Ovary (tissue), 9 donors: Measurements from ENCODE around the gene PDE4DIP. TPM values are rescaled to one million over a fixed set of nuclear protein-coding genes. Genes with fewer than 3 reads are reported as not detected.
"Not testable (repeated sequence)": the region's sequence is repeated elsewhere in the genome, so short reads cannot be mapped to it uniquely, and the experiment has no call there.

Experiments used
- DNase-seq, 5 donors: peaks; one replicate each; pipeline ENCODE4 v3.0.0-alpha.2; 2019 to 2020
- H3K27ac ChIP-seq, 2 donors: fragments of 200-600 bp; one replicate each; pipeline versions ENCODE4 v1.5.1 to v1.8.0; 2019 to 2022
- H3K27me3 ChIP-seq: fragments of 200-600 bp; one replicate; pipeline ENCODE4 v1.8.0; 2022
- H3K36me3 ChIP-seq: fragments of 200-600 bp; sonication (generic); one replicate; pipeline ENCODE4 v1.5.1; 2019
- H3K4me1 ChIP-seq: one replicate; pipeline ENCODE4 v1.8.1; 2013; ENCODE audit warnings: mild to moderate bottlenecking, moderate library complexity; ENCODE audit not compliant: insufficient read depth
- H3K4me3 ChIP-seq: fragments of 200-600 bp; sonication (generic); one replicate; pipeline ENCODE4 v1.5.1; 2017
- H3K9me3 ChIP-seq, 2 donors: fragments of 200-600 bp in 1 of 2; sonication (generic) in 1 of 2; one replicate each; pipeline versions ENCODE4 v1.5.1 to v1.8.1; 2013 to 2019; ENCODE audit warnings: mild to moderate bottlenecking in 1 of 2, moderate library complexity in 1 of 2
- WGBS, 3 donors: extraction: QIAGEN DNeasy Blood & Tissue Kit in 1 of 3; methylation state at CpG; one replicate each; pipeline versions ENCODE4 v1.1.5 to v1.1.7; 2013 to 2017; 5-methylcytosine and 5-hydroxymethylcytosine counted together
- intact Hi-C, 4 donors: fragments of 100-400 bp; cut with DNase I; formaldehyde crosslinking; loops; one replicate each; pipeline versions ENCODE4 v1.11.0 to v1.15.1; 2022 to 2023
- polyA plus RNA-seq, 2 donors: library from polyadenylated mRNA; stranded (reverse); fragments of 200-250 nt in 1 of 2; fragments of 350-450 nt in 1 of 2; fragmentation: Illumina TruSeq in 1 of 2; extraction: RNeasy Lipid Tissue Mini Kit (QIAGEN cat#74804) in 1 of 2; gene quantifications; one replicate each; pipeline ENCODE4 v1.2.3, GENCODE V29; 2013 to 2014
- total RNA-seq, 7 donors: library from RNA; depleted of rRNA in 2 of 7; stranded (reverse); fragments of >200 nt in 2 of 7; fragmentation: NEBNext Ultra II Directional in 3 of 7; extraction: Animal tissue kit (Norgen Biotek cat#: 25700) in 3 of 7; gene quantifications; one replicate each; pipeline versions ENCODE4 v1.1.0 to v1.2.4, GENCODE V29; 2016 to 2023
- donor health status: DM: no; HTN: no; CAD: no; lungs with moderate emphysema.
- donor health status: DM: no; HTN: no; CAD: no.
- donor health status: Bipolar disorder and iron deficiency.
- donor health status: DM: yes; HTN: yes; CAD: no.
- donor health status: DM: no; HTN: no; CAD: no.
- donor health status: DM: yes; HTN: yes; CAD: no.

The PDE4DIP gene
- total and polyA plus RNA-seq, 9 donors: 5.8 to 44.5 (median 24.0) TPM

DNA sequence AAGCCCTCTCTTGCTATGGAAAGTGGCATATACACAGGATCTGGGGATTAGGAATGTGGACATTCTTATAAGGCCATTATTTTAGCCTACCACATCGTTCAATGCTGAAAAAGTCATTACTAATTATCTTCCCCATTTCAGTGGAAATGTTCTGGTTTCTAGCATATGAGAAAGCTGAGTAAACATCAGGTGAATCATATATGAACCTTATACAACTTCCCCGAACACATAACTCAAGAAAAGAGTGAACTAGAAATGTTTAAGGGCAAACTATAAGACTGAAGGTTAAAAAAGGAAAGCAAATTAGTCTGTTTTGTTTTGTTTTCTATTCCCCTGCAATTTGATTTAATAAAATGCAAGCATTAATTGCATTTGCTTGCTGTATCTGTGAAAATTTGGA, 6.1 kb downstream of the PDE4DIP start:
- H3K4me1 ChIP-seq, H3K27ac ChIP-seq, H3K4me3 ChIP-seq, H3K9me3 ChIP-seq, H3K36me3 ChIP-seq, intact Hi-C loops, H3K27me3 ChIP-seq, DNase-seq: not testable (repeated sequence)
- WGBS, 3 donors: no CpG with 5 or more reads among the region's 2 CpGs

DNA sequence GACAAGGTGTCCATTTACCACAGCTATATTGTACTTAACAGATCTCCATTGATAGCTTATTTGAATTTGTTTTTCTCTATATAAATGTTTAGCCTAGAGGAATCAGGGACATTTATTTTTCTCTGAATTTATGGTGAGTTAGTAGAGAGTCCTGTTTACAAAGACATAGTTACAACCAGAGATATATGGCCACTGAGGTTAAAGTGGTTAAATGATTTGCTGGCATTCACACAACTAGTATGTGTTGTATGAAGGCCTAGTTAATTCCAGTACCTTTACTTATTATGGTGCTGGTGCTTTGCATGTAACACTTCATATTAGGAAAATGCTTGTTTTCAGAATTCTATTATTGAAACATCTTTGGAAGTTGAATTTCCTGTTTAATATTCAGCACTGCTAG, 6.6 kb downstream of the PDE4DIP start:
- H3K4me1 ChIP-seq, intact Hi-C loops, H3K27ac ChIP-seq, DNase-seq, H3K4me3 ChIP-seq, H3K9me3 ChIP-seq, H3K27me3 ChIP-seq, H3K36me3 ChIP-seq: not testable (repeated sequence)

DNA sequence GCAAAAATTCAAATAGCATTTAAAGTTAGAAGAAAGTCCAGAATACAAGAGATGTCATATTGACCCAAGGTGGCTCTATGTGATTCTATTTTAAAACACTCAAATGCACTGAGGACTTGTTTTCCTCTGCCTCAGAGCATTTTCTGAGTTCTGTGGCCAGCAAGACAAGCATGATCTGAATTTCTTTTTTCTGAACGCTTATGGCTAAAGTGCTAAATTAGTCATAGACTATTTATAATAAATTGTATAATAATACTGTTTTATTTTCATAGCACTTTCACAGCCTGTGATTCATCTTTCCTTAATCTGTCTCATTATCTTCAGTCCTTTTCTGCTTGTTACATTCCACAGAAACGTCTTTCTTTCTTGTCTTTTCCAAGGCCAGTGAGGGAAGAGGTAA, 7.5 kb downstream of the PDE4DIP start:
- H3K4me1 ChIP-seq, DNase-seq, intact Hi-C loops, H3K4me3 ChIP-seq, H3K27ac ChIP-seq, H3K36me3 ChIP-seq, H3K9me3 ChIP-seq, H3K27me3 ChIP-seq: not testable (repeated sequence)
- WGBS, 3 donors: no CpG with 5 or more reads among the region's 2 CpGs

DNA sequence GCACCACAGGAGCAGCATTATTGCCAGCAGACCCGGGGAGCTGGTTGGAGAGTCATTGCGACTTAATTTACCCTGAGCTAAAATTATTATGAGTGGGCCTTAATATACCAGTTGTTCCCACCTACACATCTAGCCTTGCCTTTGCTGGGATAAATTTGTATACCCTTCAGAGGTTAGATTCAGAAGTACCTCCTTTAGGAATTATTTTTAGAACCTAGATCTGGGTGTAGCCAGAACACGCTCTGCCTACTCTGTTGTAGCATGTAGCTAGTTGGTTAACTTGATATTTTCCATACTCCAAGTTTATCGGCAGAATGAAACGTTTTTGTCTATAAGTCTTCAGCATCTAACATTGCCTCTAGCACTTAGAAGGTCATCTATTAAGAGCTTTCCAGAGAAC, 9.1 kb downstream of the PDE4DIP start:
- H3K4me1 ChIP-seq, H3K4me3 ChIP-seq, DNase-seq, H3K27me3 ChIP-seq, H3K27ac ChIP-seq, H3K36me3 ChIP-seq, intact Hi-C loops, H3K9me3 ChIP-seq: not testable (repeated sequence)
- no CpG with 5 or more reads among the region's 5 CpGs for WGBS, 3 donors

DNA sequence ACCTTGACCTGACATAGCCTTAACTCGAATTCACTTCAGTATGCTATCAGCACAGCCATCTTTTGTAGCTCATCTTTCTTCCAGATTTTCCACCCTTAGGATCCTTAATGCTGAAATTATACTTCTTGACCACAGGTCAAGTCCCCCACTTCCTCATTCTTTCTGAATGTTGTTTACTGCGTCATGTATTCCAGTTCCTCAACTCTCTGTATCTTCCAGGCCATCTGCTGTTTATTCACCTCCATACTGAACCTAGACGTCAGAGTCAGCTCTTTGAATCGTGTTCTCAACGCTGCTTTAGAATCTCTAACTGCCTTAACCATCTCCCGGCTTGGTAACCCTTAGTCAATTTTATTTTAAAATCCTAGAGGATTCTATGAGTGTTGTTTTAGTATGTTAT, 9.8 kb downstream of the PDE4DIP start:
- WGBS, 3 donors: no CpG with 5 or more reads among the region's 6 CpGs
- H3K4me3 ChIP-seq, H3K27me3 ChIP-seq, intact Hi-C loops, H3K36me3 ChIP-seq, H3K4me1 ChIP-seq, H3K27ac ChIP-seq, DNase-seq, H3K9me3 ChIP-seq: not testable (repeated sequence)

DNA sequence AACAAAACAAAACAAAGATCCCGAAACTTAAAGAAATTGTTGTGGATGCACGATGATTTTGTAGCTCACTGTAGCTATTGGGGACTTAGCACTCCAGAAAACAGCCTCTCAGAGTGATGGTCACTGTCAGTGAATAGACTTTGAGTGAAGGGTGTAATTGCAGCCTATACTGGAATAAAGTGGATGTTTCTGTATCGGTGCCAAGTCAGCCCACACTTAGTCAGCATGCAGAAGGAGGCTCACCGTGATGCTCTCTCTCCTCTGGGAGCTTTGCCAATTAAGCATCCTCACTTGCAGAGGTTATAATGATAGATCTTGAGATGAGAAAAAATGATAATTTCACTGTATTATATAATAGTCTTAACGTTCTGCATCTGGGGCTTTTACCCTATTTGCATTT, 11.1 kb downstream of the PDE4DIP start:
- no CpG with 5 or more reads among the region's 5 CpGs for WGBS, 3 donors
- H3K27ac ChIP-seq, H3K9me3 ChIP-seq, DNase-seq, H3K4me3 ChIP-seq, H3K4me1 ChIP-seq, H3K36me3 ChIP-seq, H3K27me3 ChIP-seq, intact Hi-C loops: not testable (repeated sequence)

DNA sequence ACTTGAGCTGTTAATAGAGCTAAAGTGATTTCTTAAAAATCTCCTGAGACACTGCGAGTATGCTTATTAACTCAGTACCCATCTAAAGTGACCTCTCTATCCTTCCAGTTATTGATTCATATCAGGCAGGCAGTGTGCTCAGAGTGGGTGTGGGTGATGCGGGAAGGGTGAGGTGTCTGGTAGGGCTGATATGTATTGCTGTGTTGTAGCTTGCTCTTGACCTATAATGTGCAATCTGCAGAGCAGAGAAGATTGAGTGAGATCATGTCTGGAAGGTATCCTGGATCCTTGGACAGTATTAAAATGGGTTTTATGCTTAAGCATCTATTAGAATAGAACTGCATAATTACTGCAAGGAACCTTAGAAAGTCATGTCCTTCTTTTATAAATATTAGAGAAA, 15.8 kb downstream of the PDE4DIP start:
- intact Hi-C loops, H3K4me3 ChIP-seq, H3K4me1 ChIP-seq, H3K27ac ChIP-seq, H3K36me3 ChIP-seq, DNase-seq, H3K9me3 ChIP-seq, H3K27me3 ChIP-seq: not testable (repeated sequence)
- no CpG with 5 or more reads among the region's 2 CpGs for WGBS, 3 donors

DNA sequence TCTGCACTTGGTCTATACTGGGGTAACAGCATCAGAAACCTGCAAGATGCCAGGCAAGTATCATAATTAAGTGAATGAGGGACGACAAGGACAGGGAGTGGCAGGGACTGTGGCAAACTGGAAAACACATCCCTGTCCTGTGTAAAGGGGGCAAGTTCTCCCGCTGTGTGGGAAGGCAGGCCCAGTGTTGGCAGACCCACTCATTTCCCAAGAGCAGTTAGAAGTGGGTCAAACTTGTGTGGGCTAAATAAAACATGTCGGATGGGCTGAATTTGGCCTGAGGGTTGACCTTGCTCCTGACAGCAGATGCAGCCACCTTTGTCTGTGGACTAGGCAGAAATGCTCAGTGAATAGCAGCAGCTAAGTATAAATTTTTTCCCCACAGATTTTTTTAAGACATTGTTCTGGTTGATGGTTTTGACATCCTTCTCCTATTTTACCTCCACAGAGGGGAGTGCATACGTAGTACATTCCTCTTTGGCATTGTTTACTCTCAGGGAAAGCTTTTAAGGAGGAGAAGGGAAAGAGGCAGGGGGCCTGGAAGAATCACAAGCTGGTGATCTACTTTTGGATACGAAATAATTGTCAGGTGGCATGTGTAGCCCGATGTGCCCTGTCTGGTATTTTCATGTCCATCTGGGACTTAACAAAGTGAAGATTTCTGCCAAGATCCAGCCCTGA, 16.5 kb downstream of the PDE4DIP start:
- intact Hi-C loops, H3K36me3 ChIP-seq, H3K9me3 ChIP-seq, DNase-seq, H3K27me3 ChIP-seq, H3K4me3 ChIP-seq, H3K27ac ChIP-seq, H3K4me1 ChIP-seq: not testable (repeated sequence)
- no CpG with 5 or more reads among the region's 6 CpGs for WGBS, 3 donors

DNA sequence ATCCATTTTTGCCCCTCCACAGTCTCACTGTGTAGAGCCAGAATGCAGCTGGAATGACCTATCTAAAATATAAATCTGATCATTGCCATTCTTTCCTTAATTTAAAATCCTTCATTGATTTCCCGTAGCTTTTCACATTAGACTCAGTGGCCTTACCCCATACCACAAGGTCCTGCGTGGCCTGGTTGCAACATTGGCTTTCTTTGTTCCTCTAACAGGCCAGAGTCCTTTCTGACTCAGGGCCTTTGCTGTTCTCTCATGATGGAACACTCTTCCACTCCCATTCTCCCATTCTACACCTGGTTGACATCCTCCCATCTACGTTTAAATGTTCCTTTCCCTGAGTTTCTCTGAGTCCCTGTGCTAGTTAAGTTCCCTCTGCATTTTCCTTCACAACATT, 18.4 kb downstream of the PDE4DIP start:
- H3K9me3 ChIP-seq, H3K27ac ChIP-seq, DNase-seq, H3K4me1 ChIP-seq, intact Hi-C loops, H3K36me3 ChIP-seq, H3K4me3 ChIP-seq, H3K27me3 ChIP-seq: not testable (repeated sequence)
- no CpG with 5 or more reads among the region's 3 CpGs for WGBS, 3 donors

DNA sequence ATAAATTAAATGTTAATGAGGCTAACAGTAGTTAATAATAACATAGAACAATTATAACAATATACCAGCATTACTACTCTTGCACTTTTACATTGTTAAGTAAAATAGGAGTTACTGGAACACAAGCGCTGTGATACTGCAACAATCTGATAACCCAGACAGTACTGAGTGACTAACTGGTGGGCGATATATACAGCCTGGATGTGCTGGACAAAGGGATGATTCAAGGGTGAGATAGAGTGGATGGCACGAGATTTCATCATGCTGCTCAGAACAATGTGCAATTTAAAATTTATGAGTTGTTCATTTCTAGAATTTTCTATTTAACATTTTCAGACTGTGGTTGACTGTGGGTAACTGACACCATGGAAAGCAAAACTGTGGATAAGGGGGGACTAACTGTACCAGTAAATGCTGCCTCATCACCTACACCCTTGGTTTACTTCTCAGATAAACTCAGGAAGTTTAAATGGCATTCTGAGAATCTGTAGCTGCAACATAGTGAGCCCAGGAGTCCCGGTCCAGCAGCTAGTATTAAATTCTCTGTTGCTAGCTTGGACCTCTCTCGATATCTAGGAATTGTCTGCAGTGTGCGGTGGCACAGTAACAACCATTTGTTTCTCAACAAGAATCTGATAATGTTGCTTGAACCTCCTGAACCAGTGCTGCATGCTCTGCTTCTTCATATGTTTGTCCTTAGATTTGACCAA, 24.9 kb downstream of the PDE4DIP start:
- WGBS, 3 donors: no CpG with 5 or more reads among the region's 6 CpGs
- H3K9me3 ChIP-seq, H3K4me3 ChIP-seq, H3K36me3 ChIP-seq, H3K27me3 ChIP-seq, intact Hi-C loops, H3K27ac ChIP-seq, DNase-seq, H3K4me1 ChIP-seq: not testable (repeated sequence)

DNA sequence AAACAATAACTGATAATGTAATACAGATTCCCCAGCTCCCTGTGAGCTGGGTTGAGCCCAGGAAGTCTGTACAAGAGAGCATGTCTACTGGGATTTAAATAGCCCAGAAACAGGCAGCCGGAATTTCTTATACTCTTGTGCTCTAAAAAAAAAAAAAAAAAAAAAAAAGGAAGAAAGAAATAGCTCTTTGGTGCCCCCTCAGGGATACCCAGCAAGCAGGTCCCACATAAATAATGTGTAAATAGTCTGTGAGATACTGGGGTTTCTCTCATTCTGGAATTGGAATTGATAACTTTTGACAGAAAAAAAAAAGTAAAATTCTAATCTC, 25.4 kb downstream of the PDE4DIP start:
- WGBS, 3 donors: 0 to 30% (median 14%) methylated on average over 1 of the region's 1 CpG

DNA sequence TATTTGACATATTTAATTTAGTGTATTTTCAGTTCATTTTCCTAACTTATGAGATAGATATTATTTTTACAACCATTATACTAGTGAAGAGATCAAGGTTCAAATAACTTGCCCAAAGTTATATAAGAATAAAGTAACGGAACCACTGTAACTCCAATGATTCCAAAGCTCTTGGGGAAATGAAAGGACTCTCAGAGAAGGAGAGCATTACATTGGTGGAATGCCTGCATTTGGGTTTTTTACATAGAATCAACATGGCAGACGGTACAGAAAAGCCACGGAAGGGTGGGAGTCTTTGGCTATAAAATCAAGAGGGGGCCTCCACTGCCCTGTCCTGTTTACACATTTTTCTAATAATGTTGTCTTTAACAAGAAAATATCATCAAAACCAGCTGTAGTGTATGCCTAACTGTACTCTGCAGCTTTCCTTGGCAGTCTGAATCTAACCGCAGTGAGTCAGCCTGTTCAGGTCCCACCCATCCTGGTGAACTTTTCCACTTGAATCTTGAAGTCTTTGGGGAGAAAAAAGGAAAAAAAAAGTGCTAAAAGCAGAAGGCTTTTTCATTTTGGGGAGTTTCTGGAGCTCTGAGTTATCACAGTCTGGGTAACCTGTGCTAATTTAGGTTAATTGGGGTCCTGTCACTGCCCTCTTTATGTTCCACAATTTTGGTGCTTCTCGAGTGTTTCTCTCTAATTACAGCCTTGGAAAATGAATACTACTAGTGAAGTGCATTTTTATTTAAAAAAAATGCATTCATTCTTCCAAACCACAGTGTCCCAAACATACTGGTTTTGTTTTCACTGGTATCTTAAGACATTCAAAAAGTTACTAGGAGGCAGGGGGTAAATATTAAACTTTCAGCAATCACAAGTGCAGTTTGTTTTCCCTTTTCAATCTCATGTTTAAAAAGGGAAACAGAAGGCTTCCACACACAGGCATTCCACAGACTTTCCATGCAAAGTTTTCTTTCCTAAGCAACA, 30.5 kb downstream of the PDE4DIP start:
- intact Hi-C loops, H3K4me3 ChIP-seq, H3K27me3 ChIP-seq, H3K36me3 ChIP-seq, DNase-seq, H3K9me3 ChIP-seq, H3K4me1 ChIP-seq, H3K27ac ChIP-seq: not testable (repeated sequence)
- WGBS, 3 donors: no CpG with 5 or more reads among the region's 5 CpGs

More for the DNA sequence above, 25.4 kb downstream of the PDE4DIP start:
- DNase-seq, H3K27me3 ChIP-seq, H3K27ac ChIP-seq, H3K36me3 ChIP-seq, intact Hi-C loops, H3K9me3 ChIP-seq, H3K4me1 ChIP-seq, H3K4me3 ChIP-seq: not testable (repeated sequence)
